H9 (cell line): ENCODE data around the gene KLHL1. TPM values are rescaled to one million over a fixed set of nuclear protein-coding genes. Genes with fewer than 3 reads are reported as not detected.

Source experiments
- DNase-seq: peaks from one replicate; pipeline ENCODE4 v3.0.0-alpha.2; 2017
- H2AFZ ChIP-seq: one replicate; pipeline ENCODE4 v1.6.1; 2013; ENCODE audit warnings: mild to moderate bottlenecking, low read length, control low read depth, moderate library complexity
- H2AK5ac ChIP-seq: 2 replicates; pipeline ENCODE4 v1.6.1; 2013; ENCODE audit warnings: low read length, control low read depth, mixed read lengths; ENCODE audit not compliant: insufficient read length
- H2BK120ac ChIP-seq: one replicate; pipeline ENCODE4 v1.6.1; 2013; ENCODE audit warnings: low read depth, mild to moderate bottlenecking, low read length, control low read depth, inconsistent platforms; ENCODE audit not compliant: poor library complexity, severe bottlenecking
- H2BK12ac ChIP-seq: 2 replicates; pipeline ENCODE4 v1.6.1; 2013; ENCODE audit warnings: low read length, control low read depth, mixed read lengths, low read depth; ENCODE audit not compliant: insufficient read length
- H2BK15ac ChIP-seq: 2 replicates; pipeline ENCODE4 v1.6.1; 2013; ENCODE audit warnings: low read depth, low read length, control low read depth
- H2BK20ac ChIP-seq: one replicate; pipeline ENCODE4 v1.6.1; 2013; ENCODE audit warnings: low read depth, mild to moderate bottlenecking, low read length, control low read depth, inconsistent platforms; ENCODE audit not compliant: poor library complexity, severe bottlenecking
- H2BK5ac ChIP-seq: 2 replicates; pipeline ENCODE4 v1.6.1; 2013; ENCODE audit warnings: low read length, control low read depth, mixed read lengths; ENCODE audit not compliant: insufficient read length
- H3K14ac ChIP-seq: 2 replicates; pipeline ENCODE4 v1.6.1; 2013; ENCODE audit warnings: low read length, control low read depth; ENCODE audit not compliant: insufficient read depth
- H3K18ac ChIP-seq: 2 replicates; pipeline ENCODE4 v1.6.1; 2013; ENCODE audit warnings: low read depth, mild to moderate bottlenecking, mixed read lengths, low read length, control low read depth; ENCODE audit not compliant: insufficient read length
- H3K23ac ChIP-seq: 2 replicates; pipeline ENCODE4 v1.6.1; 2013; ENCODE audit warnings: low read length, control low read depth, mixed read lengths, low read depth; ENCODE audit not compliant: insufficient read length
- H3K23me2 ChIP-seq: 2 replicates; pipeline ENCODE4 v1.6.1; 2013; ENCODE audit warnings: low read depth, mild to moderate bottlenecking, mixed read lengths, low read length, control low read depth; ENCODE audit not compliant: insufficient read length, poor library complexity, severe bottlenecking
- H3K27ac ChIP-seq: 2 replicates; pipeline ENCODE4 v1.5.1; 2013; ENCODE audit warnings: low read length, control low read depth, mixed read lengths, low read depth; ENCODE audit not compliant: insufficient read length
- H3K27me3 ChIP-seq: 2 replicates; pipeline ENCODE4 v1.6.1; 2013; ENCODE audit warnings: low read length, control low read depth, inconsistent platforms; ENCODE audit not compliant: insufficient read depth
- H3K4ac ChIP-seq: 2 replicates; pipeline ENCODE4 v1.6.1; 2013; ENCODE audit warnings: low read depth, mild to moderate bottlenecking, control low read depth, inconsistent platforms, low read length, moderate library complexity
- H3K4me1 ChIP-seq: 2 replicates; pipeline ENCODE4 v1.6.1; 2013; ENCODE audit warnings: low read length, control low read depth, inconsistent platforms; ENCODE audit not compliant: insufficient read depth
- H3K4me2 ChIP-seq: 2 replicates; pipeline ENCODE4 v1.6.1; 2013; ENCODE audit warnings: low read length, control low read depth, mixed read lengths; ENCODE audit not compliant: insufficient read length, insufficient read depth
- H3K56ac ChIP-seq: 2 replicates; pipeline ENCODE4 v1.6.1; 2013; ENCODE audit warnings: low read depth, mild to moderate bottlenecking, mixed read lengths, low read length, control low read depth; ENCODE audit not compliant: insufficient read length
- H3K79me1 ChIP-seq: 2 replicates; pipeline ENCODE4 v1.6.1; 2013; ENCODE audit warnings: low read depth, mild to moderate bottlenecking, moderate library complexity, low read length, control low read depth, inconsistent platforms; ENCODE audit not compliant: insufficient read depth, poor library complexity, severe bottlenecking
- H3K79me2 ChIP-seq: 2 replicates; pipeline ENCODE4 v1.6.1; 2013; ENCODE audit warnings: low read length, control low read depth, inconsistent platforms; ENCODE audit not compliant: insufficient read depth
- H3K9ac ChIP-seq: 2 replicates; pipeline ENCODE4 v1.6.1; 2013; ENCODE audit warnings: low read length, control low read depth, mixed read lengths; ENCODE audit not compliant: insufficient read length; ENCODE audit errors: extremely low read depth
- H3K9me3 ChIP-seq: one replicate; pipeline ENCODE4 v1.6.1; 2013; ENCODE audit warnings: low read depth, low read length, inconsistent platforms; ENCODE audit not compliant: control insufficient read depth
- H3T11ph ChIP-seq: one replicate; pipeline ENCODE4 v1.6.1; 2013; ENCODE audit warnings: mild to moderate bottlenecking, low read length, control low read depth, inconsistent platforms
- H4K20me1 ChIP-seq: one replicate; pipeline ENCODE4 v1.6.1; 2013; ENCODE audit not compliant: control insufficient read depth, insufficient read length, insufficient read depth
- H4K5ac ChIP-seq: 2 replicates; pipeline ENCODE4 v1.6.1; 2013; ENCODE audit warnings: low read depth, mild to moderate bottlenecking, mixed read lengths, low read length, control low read depth; ENCODE audit not compliant: insufficient read length
- H4K8ac ChIP-seq: replicated peaks from 2 replicates; pipeline ENCODE4 v1.6.1; 2013; ENCODE audit warnings: low read length, control low read depth, mixed read lengths, low read depth; ENCODE audit not compliant: insufficient read length
- H4K91ac ChIP-seq: 2 replicates; pipeline ENCODE4 v1.6.1; 2013; ENCODE audit warnings: low read depth, mild to moderate bottlenecking, moderate library complexity, mixed read lengths, low read length, control low read depth; ENCODE audit not compliant: insufficient read length
- H3K27ac Mint-ChIP-seq, 3 experiments: 2 replicates in 2 of 3; 3 replicates in 1 of 3; pipeline ENCODE4 v1.8.0; 2020 to 2021; ENCODE audit warnings: mixed read lengths in 3 of 3, mild to moderate bottlenecking in 1 of 3, moderate library complexity in 1 of 3
- H3K27me3 Mint-ChIP-seq: 2 replicates; pipeline ENCODE4 v1.8.0; 2021; ENCODE audit warnings: low read depth, mild to moderate bottlenecking, moderate library complexity, mixed read lengths
- H3K36me3 Mint-ChIP-seq, 3 experiments: 2 replicates in 2 of 3; 3 replicates in 1 of 3; pipeline ENCODE4 v1.8.0; 2020 to 2021; ENCODE audit warnings: low read depth in 3 of 3, mixed read lengths in 3 of 3; ENCODE audit not compliant: insufficient read depth in 1 of 3
- H3K4me1 Mint-ChIP-seq, 2 experiments: 2 replicates each; pipeline ENCODE4 v1.8.0; 2020; ENCODE audit warnings: mixed read lengths in 2 of 2
- H3K4me3 Mint-ChIP-seq, 2 experiments: 2 replicates in 1 of 2; 3 replicates in 1 of 2; pipeline ENCODE4 v1.8.0; 2020 to 2021; ENCODE audit warnings: mild to moderate bottlenecking in 2 of 2, mixed read lengths in 2 of 2, moderate library complexity in 1 of 2
- H3K9me3 Mint-ChIP-seq, 2 experiments: 2 replicates in 1 of 2; 3 replicates in 1 of 2; pipeline ENCODE4 v1.8.0; 2020; ENCODE audit warnings: mild to moderate bottlenecking in 2 of 2, mixed read lengths in 2 of 2, moderate library complexity in 1 of 2
- WGBS: extraction: QIAGEN DNeasy Blood & Tissue Kit; methylation state at CpG from one replicate; pipeline ENCODE4 v1.1.7; 2013; ENCODE audit warnings: missing lambda C conversion rate, low lambda C conversion rate, mixed read lengths; ENCODE audit not compliant: insufficient read length; ENCODE audit errors: extremely low coverage; 5-methylcytosine and 5-hydroxymethylcytosine counted together
- total RNA-seq: library from RNA; stranded (reverse); gene quantifications from 2 replicates; pipeline ENCODE4 v1.2.1, GENCODE V29; 2021
- TF ChIP-seq, protein P1 (sequence below): fragments of 200-600 bp; sonication (generic); conservative IDR thresholded peaks from 3 replicates; pipeline ENCODE4 v1.8.0; 2021; ENCODE audit warnings: antibody characterized with exemption, mild to moderate bottlenecking

KLHL1 gene
- total RNA-seq, 1 experiment from 2014 or later: not detected

DNA sequence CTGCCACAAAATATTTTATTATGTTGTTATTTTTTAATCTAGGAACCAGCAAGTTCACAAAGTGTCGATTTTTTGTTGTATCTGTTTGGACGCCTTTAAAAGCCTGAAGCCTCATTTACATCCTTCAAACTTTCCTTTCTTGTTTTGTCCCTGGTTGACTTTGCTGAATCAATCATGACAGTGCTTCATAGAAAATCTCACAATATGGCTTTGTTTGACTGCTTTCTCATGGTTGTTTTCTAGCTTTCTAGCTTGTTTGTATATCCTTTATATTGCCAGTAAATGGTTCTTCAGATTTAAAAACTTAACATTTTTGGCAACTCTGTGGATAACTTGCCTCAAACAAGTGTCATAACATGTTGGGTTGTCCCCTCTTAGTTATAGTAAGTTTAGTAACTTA is 84.7 kb downstream of the KLHL1 start:
- WGBS: no CpG with 5 or more reads among the region's 2 CpGs

More for the DNA sequence above, 84.7 kb downstream of the KLHL1 start:
- H2AK5ac ChIP-seq: no peak overlapping the region
- H3T11ph ChIP-seq: no peak overlapping the region
- H2BK12ac ChIP-seq: no peak overlapping the region
- no peak overlapping the region for H3K56ac ChIP-seq
- no peak overlapping the region for H3K9ac ChIP-seq
- H2BK20ac ChIP-seq: no peak overlapping the region
- no peaks in the 10 kb centered on the region for H3K23me2 ChIP-seq
- no peaks in the 10 kb centered on the region for H3K27me3 ChIP-seq
- H3K79me1 ChIP-seq: no peaks in the 10 kb centered on the region
- no peak overlapping the region for H3K18ac ChIP-seq
- H3K27ac Mint-ChIP-seq: no peak overlapping the region
- no peak overlapping the region for H3K27ac ChIP-seq
- no peak overlapping the region for H4K91ac ChIP-seq
- H3K4me1 ChIP-seq: no peaks in the 10 kb centered on the region
- no peak overlapping the region for H3K14ac ChIP-seq
- no peak overlapping the region for H2BK120ac ChIP-seq
- H4K5ac ChIP-seq: no peak overlapping the region
- H2AFZ ChIP-seq: no peak overlapping the region
- no peak overlapping the region for H3K4me3 Mint-ChIP-seq
- H3K9me3 Mint-ChIP-seq: no peaks in the 10 kb centered on the region
- no peak overlapping the region for H3K4me2 ChIP-seq
- H3K4ac ChIP-seq: no peak overlapping the region
- H3K9me3 ChIP-seq: no peaks in the 10 kb centered on the region
- H2BK15ac ChIP-seq: no peak overlapping the region
- no peaks in the 10 kb centered on the region for H3K36me3 Mint-ChIP-seq
- no peak for DNase-seq
- no peak overlapping the region for H3K23ac ChIP-seq
- TF ChIP-seq, protein P1, sequence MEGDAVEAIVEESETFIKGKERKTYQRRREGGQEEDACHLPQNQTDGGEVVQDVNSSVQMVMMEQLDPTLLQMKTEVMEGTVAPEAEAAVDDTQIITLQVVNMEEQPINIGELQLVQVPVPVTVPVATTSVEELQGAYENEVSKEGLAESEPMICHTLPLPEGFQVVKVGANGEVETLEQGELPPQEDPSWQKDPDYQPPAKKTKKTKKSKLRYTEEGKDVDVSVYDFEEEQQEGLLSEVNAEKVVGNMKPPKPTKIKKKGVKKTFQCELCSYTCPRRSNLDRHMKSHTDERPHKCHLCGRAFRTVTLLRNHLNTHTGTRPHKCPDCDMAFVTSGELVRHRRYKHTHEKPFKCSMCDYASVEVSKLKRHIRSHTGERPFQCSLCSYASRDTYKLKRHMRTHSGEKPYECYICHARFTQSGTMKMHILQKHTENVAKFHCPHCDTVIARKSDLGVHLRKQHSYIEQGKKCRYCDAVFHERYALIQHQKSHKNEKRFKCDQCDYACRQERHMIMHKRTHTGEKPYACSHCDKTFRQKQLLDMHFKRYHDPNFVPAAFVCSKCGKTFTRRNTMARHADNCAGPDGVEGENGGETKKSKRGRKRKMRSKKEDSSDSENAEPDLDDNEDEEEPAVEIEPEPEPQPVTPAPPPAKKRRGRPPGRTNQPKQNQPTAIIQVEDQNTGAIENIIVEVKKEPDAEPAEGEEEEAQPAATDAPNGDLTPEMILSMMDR: no peak
- no peaks in the 10 kb centered on the region for H4K20me1 ChIP-seq
- no peak overlapping the region for H2BK5ac ChIP-seq
- no peak overlapping the region for H4K8ac ChIP-seq
- no peaks in the 10 kb centered on the region for H3K4me1 Mint-ChIP-seq
- H3K79me2 ChIP-seq: no peaks in the 10 kb centered on the region
- H3K27me3 Mint-ChIP-seq: no peaks in the 10 kb centered on the region
